Kidney (tissue), 14 donors: ENCODE results near the gene MCL1. TPM values are rescaled to one million over a fixed set of nuclear protein-coding genes. Genes with fewer than 3 reads are reported as not detected.

ENCODE experiments used
- DNase-seq, 5 donors: peaks; one replicate each; pipeline ENCODE4 v3.0.0-alpha.2; 2013 to 2020
- FAIRE-seq: peaks from 2 replicates; lab custom pipeline; 2012; peaks lifted over from hg19 to GRCh38; lab: Jason Lieb, UNC
- H3K27ac ChIP-seq, 2 donors: one replicate each; pipeline ENCODE4 v1.7.0; 2013; ENCODE audit warnings: low read depth in 2 of 2, low read length in 2 of 2, inconsistent platforms in 1 of 2
- H3K27me3 ChIP-seq: one replicate; pipeline ENCODE4 v1.7.1; 2013; ENCODE audit warnings: low read length, inconsistent platforms; ENCODE audit not compliant: control insufficient read depth, insufficient read depth
- H3K36me3 ChIP-seq, 3 donors: one replicate each; pipeline versions ENCODE4 v1.7.0 to v1.7.1; 2013; ENCODE audit warnings: low read length in 3 of 3, control low read depth in 1 of 3, inconsistent platforms in 1 of 3; ENCODE audit not compliant: insufficient read depth in 3 of 3, control insufficient read depth in 2 of 3
- H3K4me1 ChIP-seq, 3 donors: one replicate each; pipeline versions ENCODE4 v1.7.0 to v1.7.1; 2013; ENCODE audit warnings: low read length in 3 of 3, inconsistent platforms in 1 of 3, low read depth in 1 of 3; ENCODE audit not compliant: control insufficient read depth in 2 of 3, insufficient read depth in 2 of 3
- H3K4me3 ChIP-seq, 3 donors: one replicate each; pipeline versions ENCODE4 v1.7.0 to v1.8.1; 2013; ENCODE audit warnings: low read length in 3 of 3, control low read depth in 1 of 3, inconsistent platforms in 1 of 3
- H3K9ac ChIP-seq, 3 donors: one replicate each; pipeline versions ENCODE4 v1.7.0 to v1.7.1; 2013; ENCODE audit warnings: low read length in 3 of 3, control low read depth in 1 of 3, inconsistent platforms in 1 of 3
- H3K9me3 ChIP-seq, 3 donors: one replicate each; pipeline versions ENCODE4 v1.7.0 to v1.7.1; 2013; ENCODE audit warnings: low read length in 3 of 3, control low read depth in 1 of 3, inconsistent platforms in 1 of 3; ENCODE audit not compliant: control insufficient read depth in 2 of 3, insufficient read depth in 1 of 3
- CTCF ChIP-seq: IDR thresholded peaks from 3 replicates; pipeline ENCODE4 v1.5.1; 2012; ENCODE audit warnings: mild to moderate bottlenecking, moderate library complexity, borderline replicate concordance; ENCODE audit not compliant: insufficient read depth; ENCODE audit errors: extremely low read depth
- intact Hi-C: fragments of 100-400 bp; cut with DNase I; formaldehyde crosslinking; loops from one replicate; pipeline ENCODE4 v1.11.1; 2022
- polyA plus RNA-seq: library from polyadenylated mRNA; stranded (reverse); fragments of 350-450 nt; fragmentation: Illumina TruSeq; extraction: RNeasy Lipid Tissue Mini Kit (QIAGEN cat#74804); gene quantifications from one replicate; pipeline ENCODE4 v1.2.3, GENCODE V29; 2014; ENCODE audit warnings: low read depth, low replicate concordance; ENCODE audit not compliant: insufficient read depth
- total RNA-seq: library from RNA; stranded (reverse); fragmentation: NEBNext Ultra II Directional; extraction: Animal tissue kit (Norgen Biotek cat#: 25700); gene quantifications from one replicate; pipeline ENCODE4 v1.2.1, GENCODE V29; 2021
- donor health status: control.
- donor health status: control.
- donor health status: control.
- donor health status: control.
- donor health status: control.
- donor health status: DM: yes; HTN: yes; CAD: no.
- donor health status: Normal renal cell carcinoma (clear cell type).

Gene MCL1
- total and polyA plus RNA-seq, 2 donors from 2014 or later: 79.5 to 253 TPM

GRCh38 chr1:150555971-150556865 lies 23.2 kb downstream of the MCL1 start:
- H3K27me3 ChIP-seq: no peaks in the 10 kb centered on the region
- peaks cover 4 to 5% (median 4%) of the 10 kb centered on the region in 3 donors for H3K36me3 ChIP-seq
- TF ChIP-seq CTCF: no peak
- FAIRE-seq: no peak
- H3K9ac ChIP-seq: no peak overlapping the region
- peak in 1 of 5 donors; percentile 39 for DNase-seq
- H3K4me3 ChIP-seq: no peak overlapping the region
- peaks cover 0 to 24% (median 21%) of the 10 kb centered on the region in 3 donors for H3K4me1 ChIP-seq
- H3K9me3 ChIP-seq: no peaks in the 10 kb centered on the region
- intact Hi-C loops: no loop called here
- H3K27ac ChIP-seq: no peak overlapping the region

- Histone ChIP-seq H3K9me3 (no peaks in the 10 kb centered on the region), H3K9ac (no peak overlapping the region), H3K36me3 (peaks cover 4 to 5% (median 4%) of the 10 kb centered on the region in 3 donors), H3K4me1 (peaks cover 0 to 23% (median 18%) of the 10 kb centered on the region in 3 donors), H3K27me3 (no peaks in the 10 kb centered on the region), H3K27ac (no peak overlapping the region), H3K4me3 (no peak overlapping the region)
- FAIRE-seq: no peak
- DNase-seq: no peak
- intact Hi-C loops: no loop called here
- TF ChIP-seq CTCF: no peak
Observed at GRCh38 chr1:150555198-150555970, 24.0 kb downstream of the MCL1 start.

- H3K27me3 ChIP-seq: no peaks in the 10 kb centered on the region
- H3K27ac ChIP-seq: no peak overlapping the region
- H3K9ac ChIP-seq: no peak overlapping the region
- DNase-seq (peak in 1 of 5 donors; percentile 66), FAIRE-seq (no peak)
- H3K4me3 ChIP-seq: no peak overlapping the region
- no peak for TF ChIP-seq CTCF
- no peaks in the 10 kb centered on the region for H3K9me3 ChIP-seq
- H3K4me1 ChIP-seq: peaks cover 0 to 11% (median 7%) of the 10 kb centered on the region in 3 donors
- peaks cover 4 to 5% (median 4%) of the 10 kb centered on the region in 3 donors for H3K36me3 ChIP-seq
- intact Hi-C loops: no loop called here
Observed at GRCh38 chr1:150554086-150554452, 25.3 kb downstream of the MCL1 start.
